Measurements from ENCODE around the gene ORM2. TPM values are rescaled to one million over a fixed set of nuclear protein-coding genes. Genes with fewer than 3 reads are reported as not detected.

ORM2 gene
- total and polyA plus RNA-seq, 2 donors (not counting 1 experiment from before 2014, with no cell fraction given), result not detected

GRCh38 chr9:114355821-114356220, 26.2 kb downstream of the ORM2 start:
- H3K27ac Mint-ChIP-seq, result peak overlapping the region; percentile 46
- peaks cover 17% of the 10 kb centered on the region for H3K4me1 Mint-ChIP-seq
- H3K9me3 Mint-ChIP-seq (ENCODE audit: insufficient read depth), result no peaks in the 10 kb centered on the region
- no peak overlapping the region for H3K4me3 ChIP-seq (ENCODE audit: control extremely low read depth in 1 of 5, extremely low read depth in 1 of 5, insufficient read depth in 1 of 5, low read depth in 2 of 5, low read length in 4 of 5)
- DNase-seq, result no peak
- no peaks in the 10 kb centered on the region for H3K9me3 ChIP-seq (ENCODE audit: control extremely low read depth in 1 of 3, control insufficient read depth in 2 of 3, insufficient read depth in 1 of 3, low read length in 2 of 3)
- no peak for TF ChIP-seq EZH2 (IDR thresholded peaks at IDR 0.05; ENCODE audit: borderline replicate concordance, insufficient read depth, low read depth, low read length, poor library complexity, severe bottlenecking)
- TF ChIP-seq CTCF (IDR thresholded peaks at IDR 0.05), result no peak
- H3K27ac ChIP-seq (ENCODE audit: low read length in 2 of 2), result peak overlapping the region in 1 of 2 donors; percentile 40
- no peak for ATAC-seq (ENCODE audit: low read depth)
- peaks cover 0 to 5% of the 10 kb centered on the region in 2 donors for H3K4me1 ChIP-seq (ENCODE audit: control insufficient read depth in 2 of 2, insufficient read depth in 2 of 2, low read length in 2 of 2)
- intact Hi-C loops (cut with micrococcal nuclease), result no loop called here
- H3K9ac ChIP-seq (ENCODE audit: low read length), result no peak overlapping the region
- ChIA-PET POLR2A (interaction anchor here (0.7 to 1.1 kb wide), 2 partner anchors 26 to 42 kb away, joined by 3 to 7 read pairs; no protein-coding TSS in a partner anchor), CTCF (interaction anchor here (1.4 kb wide), 2 partner anchors 35 to 297 kb away, joined by 5 to 7 read pairs; no protein-coding TSS in a partner anchor)
- H3K27me3 ChIP-seq (replicated peaks in 1 of 4; ENCODE audit: control extremely low read depth in 1 of 4, control insufficient read depth in 3 of 4, insufficient read depth in 4 of 4, low read length in 3 of 4), result no peaks in the 10 kb centered on the region
- peaks cover 57% of the 10 kb centered on the region for H3K79me2 ChIP-seq (ENCODE audit: control insufficient read depth, insufficient read depth, low read length)
- H3K27me3 Mint-ChIP-seq, result no peaks in the 10 kb centered on the region
- peaks cover 57% of the 10 kb centered on the region for H4K20me1 ChIP-seq (ENCODE audit: control insufficient read depth, insufficient read depth, low read length, poor library complexity, severe bottlenecking)
- no peak overlapping the region for H3K4me2 ChIP-seq (replicated peaks; ENCODE audit: low read depth, low read length, poor library complexity, severe bottlenecking)
- peaks cover 9 to 92% of the 10 kb centered on the region in 2 experiments for H3K36me3 ChIP-seq (replicated peaks in 1 of 2; ENCODE audit: control extremely low read depth in 1 of 2, control insufficient read depth in 1 of 2, extremely low read depth in 1 of 2, insufficient read depth in 2 of 2, low read length in 1 of 2)
- H2AFZ ChIP-seq (ENCODE audit: insufficient read depth, low read depth, low read length, poor library complexity, severe bottlenecking), result no peak overlapping the region
- H3K4me3 Mint-ChIP-seq, result no peak overlapping the region
- 100% methylated on average over 5 of the region's 6 CpGs for WGBS (ENCODE audit: insufficient coverage)

- H3K9me3 Mint-ChIP-seq (ENCODE audit: insufficient read depth), result no peaks in the 10 kb centered on the region
- H3K4me1 ChIP-seq (ENCODE audit: control insufficient read depth in 2 of 2, insufficient read depth in 2 of 2, low read length in 2 of 2), result peaks cover 0 to 3% of the 10 kb centered on the region in 2 donors
- H3K36me3 ChIP-seq (replicated peaks in 1 of 2; ENCODE audit: control extremely low read depth in 1 of 2, control insufficient read depth in 1 of 2, extremely low read depth in 1 of 2, insufficient read depth in 2 of 2, low read length in 1 of 2), result peaks cover 10 to 92% of the 10 kb centered on the region in 2 experiments
- TF ChIP-seq EZH2 (IDR thresholded peaks at IDR 0.05; ENCODE audit: borderline replicate concordance, insufficient read depth, low read depth, low read length, poor library complexity, severe bottlenecking) (no peak), CTCF (IDR thresholded peaks at IDR 0.05) (no peak)
- CTCF ChIA-PET, result interaction anchor here (1.4 kb wide), 1 partner anchor 34 kb away, joined by 7 read pairs; no protein-coding TSS in a partner anchor
- WGBS (ENCODE audit: insufficient coverage), result 93% methylated on average over 4 of the region's 6 CpGs
- intact Hi-C loops (cut with micrococcal nuclease), result no loop called here
- peaks cover 60% of the 10 kb centered on the region for H3K79me2 ChIP-seq (ENCODE audit: control insufficient read depth, insufficient read depth, low read length)
- peak overlapping the region in 1 of 2 donors; percentile 40 for H3K27ac ChIP-seq (ENCODE audit: low read length in 2 of 2)
- DNase-seq (no peak), ATAC-seq (ENCODE audit: low read depth) (no peak)
- no peak overlapping the region for H3K4me2 ChIP-seq (replicated peaks; ENCODE audit: low read depth, low read length, poor library complexity, severe bottlenecking)
- peaks cover 62% of the 10 kb centered on the region for H4K20me1 ChIP-seq (ENCODE audit: control insufficient read depth, insufficient read depth, low read length, poor library complexity, severe bottlenecking)
- no peak overlapping the region for H3K4me3 Mint-ChIP-seq
- POLR2A ChIA-PET, result interaction anchor here (0.6 to 0.7 kb wide), 2 partner anchors 16 to 25 kb away, joined by 3 to 7 read pairs; no protein-coding TSS in a partner anchor
- no peak overlapping the region for H3K27ac Mint-ChIP-seq
- no peaks in the 10 kb centered on the region for H3K27me3 ChIP-seq (replicated peaks in 1 of 4; ENCODE audit: control extremely low read depth in 1 of 4, control insufficient read depth in 3 of 4, insufficient read depth in 4 of 4, low read length in 3 of 4)
- H2AFZ ChIP-seq (ENCODE audit: insufficient read depth, low read depth, low read length, poor library complexity, severe bottlenecking), result no peak overlapping the region
- H3K9ac ChIP-seq (ENCODE audit: low read length), result no peak overlapping the region
- H3K9me3 ChIP-seq (ENCODE audit: control extremely low read depth in 1 of 3, control insufficient read depth in 2 of 3, insufficient read depth in 1 of 3, low read length in 2 of 3), result no peaks in the 10 kb centered on the region
- H3K4me1 Mint-ChIP-seq, result peaks cover 16% of the 10 kb centered on the region
- no peaks in the 10 kb centered on the region for H3K27me3 Mint-ChIP-seq
- no peak overlapping the region for H3K4me3 ChIP-seq (ENCODE audit: control extremely low read depth in 1 of 5, extremely low read depth in 1 of 5, insufficient read depth in 1 of 5, low read depth in 2 of 5, low read length in 4 of 5)
These were observed 27.1 kb downstream of the ORM2 start for GRCh38 chr9:114356792-114357191.
